MM.1S (cell line): ENCODE results near the gene IFRD1.

ENCODE experiments used
- EZH2 ChIP-seq: fragments of 300-600 bp; sonication (generic); optimal IDR thresholded peaks from 2 replicates; pipeline ENCODE3; 2017; ENCODE audit warnings: low read depth, mild to moderate bottlenecking, antibody characterized with exemption, low read length, mixed read lengths
- TF ChIP-seq, protein P1 (sequence below): fragments of 300-600 bp; sonication (generic); IDR thresholded peaks from 2 replicates; pipeline ENCODE4 v1.5.1; 2016; ENCODE audit warnings: antibody characterized with exemption, low read length, mixed read lengths

DNA sequence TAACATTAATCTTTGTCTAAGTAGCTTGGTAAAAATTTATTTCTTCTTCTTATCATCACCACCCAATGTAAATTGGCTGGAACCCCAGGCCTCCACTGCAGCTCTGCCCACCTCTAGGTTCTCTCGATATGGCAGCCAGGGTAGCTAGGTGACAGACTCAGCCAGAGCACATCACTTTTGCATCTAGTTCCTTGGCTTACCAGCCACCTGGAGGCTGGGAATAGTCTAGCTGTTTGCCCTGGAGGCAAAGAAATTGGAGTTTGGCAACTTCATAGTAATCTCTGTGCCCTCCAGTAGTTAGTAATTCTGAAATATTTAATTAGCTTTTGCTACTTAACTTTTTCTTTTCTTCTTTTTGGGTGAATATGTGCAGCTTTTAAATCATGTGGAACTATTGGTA, 9.4 kb downstream of the IFRD1 start:
- TF ChIP-seq, protein P1, sequence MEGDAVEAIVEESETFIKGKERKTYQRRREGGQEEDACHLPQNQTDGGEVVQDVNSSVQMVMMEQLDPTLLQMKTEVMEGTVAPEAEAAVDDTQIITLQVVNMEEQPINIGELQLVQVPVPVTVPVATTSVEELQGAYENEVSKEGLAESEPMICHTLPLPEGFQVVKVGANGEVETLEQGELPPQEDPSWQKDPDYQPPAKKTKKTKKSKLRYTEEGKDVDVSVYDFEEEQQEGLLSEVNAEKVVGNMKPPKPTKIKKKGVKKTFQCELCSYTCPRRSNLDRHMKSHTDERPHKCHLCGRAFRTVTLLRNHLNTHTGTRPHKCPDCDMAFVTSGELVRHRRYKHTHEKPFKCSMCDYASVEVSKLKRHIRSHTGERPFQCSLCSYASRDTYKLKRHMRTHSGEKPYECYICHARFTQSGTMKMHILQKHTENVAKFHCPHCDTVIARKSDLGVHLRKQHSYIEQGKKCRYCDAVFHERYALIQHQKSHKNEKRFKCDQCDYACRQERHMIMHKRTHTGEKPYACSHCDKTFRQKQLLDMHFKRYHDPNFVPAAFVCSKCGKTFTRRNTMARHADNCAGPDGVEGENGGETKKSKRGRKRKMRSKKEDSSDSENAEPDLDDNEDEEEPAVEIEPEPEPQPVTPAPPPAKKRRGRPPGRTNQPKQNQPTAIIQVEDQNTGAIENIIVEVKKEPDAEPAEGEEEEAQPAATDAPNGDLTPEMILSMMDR, result no peak
- no peak for TF ChIP-seq EZH2
